ENCODE results near the gene TRPV5. TPM values are rescaled to one million over a fixed set of nuclear protein-coding genes. Genes with fewer than 3 reads are reported as not detected.

The TRPV5 gene
- total RNA-seq, 3 donors from 2014 or later, result 0.15 to 1.3 TPM; not detected in 1

- H3K27ac ChIP-seq, result no peak overlapping the region
- H3K9me3 ChIP-seq, result no peaks in the 10 kb centered on the region
- DNase-seq (ENCODE audit: low spot score in 2 of 2), result no peak
- intact Hi-C loops (cut with DNase I; ENCODE audit: low total_unique reads), result no loop called here
- no peaks in the 10 kb centered on the region for H3K4me1 ChIP-seq
- no peaks in the 10 kb centered on the region for H3K27me3 ChIP-seq
- TF ChIP-seq POLR2AphosphoS5 (IDR thresholded peaks at IDR 0.05) (no peak), POLR2A (IDR thresholded peaks at IDR 0.05) (no peak)
- H3K4me3 ChIP-seq, result no peak overlapping the region
- H3K36me3 ChIP-seq, result no peaks in the 10 kb centered on the region
These were observed 8.0 kb upstream of the TRPV5 start for GRCh38 chr7:142941541-142941940.

GRCh38 chr7:142940966-142941535 is 7.5 kb upstream of the TRPV5 start:
- H3K36me3 ChIP-seq, result no peaks in the 10 kb centered on the region
- H3K4me1 ChIP-seq, result no peaks in the 10 kb centered on the region
- no peak overlapping the region for H3K27ac ChIP-seq
- H3K27me3 ChIP-seq, result no peaks in the 10 kb centered on the region
- TF ChIP-seq POLR2A (IDR thresholded peaks at IDR 0.05), result no peak
- TF ChIP-seq POLR2AphosphoS5 (IDR thresholded peaks at IDR 0.05), result no peak
- no peak for TF ChIP-seq CTCF (IDR thresholded peaks at IDR 0.05)
- DNase-seq (ENCODE audit: low spot score in 2 of 2), result no peak
- no peaks in the 10 kb centered on the region for H3K9me3 ChIP-seq
- no peak overlapping the region for H3K4me3 ChIP-seq
- intact Hi-C loops (cut with DNase I; ENCODE audit: low total_unique reads), result no loop called here

GRCh38 chr7:142939226-142939910 is 5.8 kb upstream of the TRPV5 start, which contains the start of gene LLCFC1:
LLCFC1 (plus strand) TSS chr7:142939484; CDS start chr7:142939622, 138 bp downstream.
- no peak for DNase-seq (ENCODE audit: low spot score in 2 of 2)
- TF ChIP-seq CTCF (IDR thresholded peaks at IDR 0.05), result peak in 2 of 3 donors; percentile 14 to 51
- no peak for TF ChIP-seq POLR2AphosphoS5 (IDR thresholded peaks at IDR 0.05)
- Histone ChIP-seq H3K27ac (no peak within 1 kb of the TSS), H3K4me1 (no peaks in the 10 kb centered on the region), H3K36me3 (no peaks in the 10 kb centered on the region), H3K4me3 (no peak within 1 kb of the TSS), H3K9me3 (no peaks in the 10 kb centered on the region), H3K27me3 (no peaks in the 10 kb centered on the region)
- intact Hi-C loops (cut with DNase I; ENCODE audit: low total_unique reads), result no loop called here

- intact Hi-C loops (cut with DNase I; ENCODE audit: low total_unique reads), result no loop called here
- Histone ChIP-seq H3K27ac (no peak overlapping the region), H3K27me3 (no peaks in the 10 kb centered on the region), H3K36me3 (no peaks in the 10 kb centered on the region), H3K9me3 (no peaks in the 10 kb centered on the region), H3K4me1 (no peaks in the 10 kb centered on the region), H3K4me3 (no peak overlapping the region)
- TF ChIP-seq CTCF (IDR thresholded peaks at IDR 0.05), result no peak
- no peak for TF ChIP-seq POLR2AphosphoS5 (IDR thresholded peaks at IDR 0.05)
- TF ChIP-seq POLR2A (IDR thresholded peaks at IDR 0.05), result no peak
- DNase-seq (ENCODE audit: low spot score in 2 of 2), result no peak
These were observed 5.1 kb upstream of the TRPV5 start for GRCh38 chr7:142938611-142939010.

- intact Hi-C loops (cut with DNase I; ENCODE audit: low total_unique reads), result no loop called here
- H3K36me3 ChIP-seq, result no peaks in the 10 kb centered on the region
- no peak overlapping the region for H3K4me3 ChIP-seq
- H3K27ac ChIP-seq, result no peak overlapping the region
- no peaks in the 10 kb centered on the region for H3K9me3 ChIP-seq
- no peaks in the 10 kb centered on the region for H3K27me3 ChIP-seq
- H3K4me1 ChIP-seq, result no peaks in the 10 kb centered on the region
- DNase-seq (ENCODE audit: low spot score in 2 of 2), result no peak
- TF ChIP-seq CTCF (IDR thresholded peaks at IDR 0.05) (no peak), POLR2AphosphoS5 (IDR thresholded peaks at IDR 0.05) (no peak), POLR2A (IDR thresholded peaks at IDR 0.05) (no peak)
These were observed 2.5 kb upstream of the TRPV5 start for GRCh38 chr7:142935941-142936565.
